Panc1 (cell line): ENCODE data around the gene SLC29A1. TPM values are rescaled to one million over a fixed set of nuclear protein-coding genes. Genes with fewer than 3 reads are reported as not detected.

Experiments used
- ATAC-seq: fragments of 200-7000 bp; cut with Tn5 transposase; 2 replicates; pipeline ENCODE4 v1.9.1; 2020; ENCODE audit warnings: mild to moderate bottlenecking, moderate library complexity
- BruUV-seq: library from RNA; stranded (reverse); fragments of 400-500 nt; replicated peaks from 2 replicates; lab custom pipeline; 2021; lab: Mats Ljungman, UMichigan
- CTCF ChIA-PET: fragments of 300-600 bp; sonication (Branson Sonifier 250); formaldehyde crosslinking; loops from one replicate; lab custom pipeline; 2022; ENCODE audit warnings: antibody characterized with exemption; lab: Charles Lee
- POLR2A ChIA-PET: fragments of 300-600 bp; sonication (Branson Sonifier 250); formaldehyde crosslinking; loops from one replicate; lab custom pipeline; 2022; ENCODE audit warnings: antibody characterized with exemption; lab: Charles Lee
- DNase-seq: peaks from one replicate; pipeline ENCODE4 v3.0.0-alpha.2; 2010; ENCODE audit warnings: low read depth, low spot score
- H3K27ac ChIP-seq: 2 replicates; pipeline ENCODE4 v1.5.1; 2011; ENCODE audit warnings: mild to moderate bottlenecking, low read length, inconsistent platforms
- H3K27me3 ChIP-seq: fragments of 200-500 bp; sonication (Bioruptor generic); 2 replicates; pipeline ENCODE4 v1.6.0; 2014; ENCODE audit warnings: low read length, inconsistent platforms; ENCODE audit not compliant: control insufficient read depth, insufficient read depth
- H3K36me3 ChIP-seq: fragments of 200-500 bp; sonication (Bioruptor generic); 2 replicates; pipeline ENCODE4 v1.5.1; 2014; ENCODE audit warnings: inconsistent platforms, mild to moderate bottlenecking, low read length, moderate library complexity; ENCODE audit not compliant: control insufficient read depth, insufficient read depth
- H3K4me1 ChIP-seq: 2 replicates; pipeline ENCODE4 v1.5.1; 2011; ENCODE audit warnings: inconsistent platforms, mild to moderate bottlenecking, low read length, moderate library complexity; ENCODE audit not compliant: control insufficient read depth, insufficient read depth
- H3K4me3 ChIP-seq, 2 experiments: 2 replicates each; pipeline ENCODE4 v1.5.1; 2011 to 2012; ENCODE audit warnings: low read depth in 2 of 2, low read length in 2 of 2, mild to moderate bottlenecking in 2 of 2, inconsistent platforms in 1 of 2, moderate library complexity in 1 of 2
- H3K9me3 ChIP-seq: fragments of 200-500 bp; sonication (Bioruptor generic); 2 replicates; pipeline ENCODE4 v1.5.1; 2014; ENCODE audit warnings: low read depth, mild to moderate bottlenecking, inconsistent platforms, low read length, moderate library complexity; ENCODE audit not compliant: control insufficient read depth, insufficient read depth
- CTCF ChIP-seq: fragments of 450-650 bp; IDR thresholded peaks from 2 replicates; pipeline ENCODE4 v1.5.1; 2017; ENCODE audit warnings: mild to moderate bottlenecking
- POLR2AphosphoS5 ChIP-seq: IDR thresholded peaks from 2 replicates; pipeline ENCODE4 v1.6.1; 2012; ENCODE audit warnings: mild to moderate bottlenecking, low read depth, low read length, moderate library complexity
- REST ChIP-seq, 2 experiments: IDR thresholded peaks; 2 replicates each; pipeline ENCODE4 v1.6.1; 2011 to 2012; ENCODE audit warnings: low read depth in 2 of 2, control low read depth in 1 of 2, low read length in 1 of 2, mild to moderate bottlenecking in 1 of 2, moderate library complexity in 1 of 2; ENCODE audit not compliant: insufficient read depth in 1 of 2
- SIN3A ChIP-seq: IDR thresholded peaks from 2 replicates; pipeline ENCODE4 v1.6.1; 2012; ENCODE audit warnings: low read depth, mild to moderate bottlenecking, low read length, moderate library complexity, borderline replicate concordance; ENCODE audit not compliant: insufficient read depth
- TCF7L2 ChIP-seq: IDR thresholded peaks from 2 replicates; pipeline ENCODE4 v1.6.1; 2011; ENCODE audit warnings: mild to moderate bottlenecking, low read depth, low read length, inconsistent platforms
- in situ Hi-C: cut with HindIII; loops from 2 replicates; pipeline ENCODE4 v1.10.0; 2016; ENCODE audit warnings: low sequenced_read_pairs, low pct_unique_long_range_greater_than_20kb
- intact Hi-C: fragments of 100-400 bp; cut with micrococcal nuclease; formaldehyde crosslinking; loops from one replicate; pipeline ENCODE4 v1.10.0; 2022; ENCODE audit not compliant: unreplicated experiment
- total RNA-seq: library from RNA; stranded (reverse); gene quantifications from one replicate; pipeline ENCODE4 v1.2.1, GENCODE V29; 2021; ENCODE audit not compliant: unreplicated experiment

SLC29A1 gene
- total RNA-seq, 1 experiment from 2014 or later = 263 TPM

- no peaks in the 10 kb centered on the region for H3K9me3 ChIP-seq
- TF ChIP-seq REST (IDR thresholded peaks at IDR 0.05; ENCODE audit: insufficient read depth in 1 of 2, low read depth in 2 of 2, low read length in 1 of 2) = no peak
- peak; percentile 89 for TF ChIP-seq POLR2AphosphoS5
- peak; percentile 69 for TF ChIP-seq CTCF
- peak; percentile 69; the same call in 1 of the 2 replicates for TF ChIP-seq SIN3A
- intact Hi-C loops = no loop called here
- DNase-seq = no peak
- peaks cover 23% of the 10 kb centered on the region for H3K4me1 ChIP-seq
- ATAC-seq = peak; percentile 86
- ChIA-PET CTCF (no interaction called here), POLR2A (no interaction called here)
- no peaks in the 10 kb centered on the region; the same call in none of the 2 replicates for H3K36me3 ChIP-seq
- H3K27ac ChIP-seq = peak within 1 kb of the TSS; percentile 79
- H3K27me3 ChIP-seq = peaks cover 12% of the 10 kb centered on the region
- in situ Hi-C loops = no loop called here
- BruUV-seq = no TSS peak
- H3K4me3 ChIP-seq = peak within 1 kb of the TSS; percentile 86
Measured at GRCh38 chr6:44265007-44265721, 41.8 kb downstream of the SLC29A1 start, which contains the start of gene NFKBIE. NFKBIE (minus strand) TSS chr6:44265551; CDS start chr6:44265346, 205 bp downstream.

GRCh38 chr6:44265722-44266233 is 42.4 kb downstream of the SLC29A1 start:
- ATAC-seq (no peak), DNase-seq (no peak)
- Histone ChIP-seq H3K4me1 (peaks cover 23% of the 10 kb centered on the region), H3K27me3 (peaks cover 12% of the 10 kb centered on the region), H3K36me3 (no peaks in the 10 kb centered on the region; the same call in none of the 2 replicates), H3K9me3 (no peaks in the 10 kb centered on the region), H3K27ac (peak overlapping the region; percentile 79), H3K4me3 (peak overlapping the region; percentile 86)
- in situ Hi-C loops = no loop called here
- ChIA-PET CTCF (no interaction called here), POLR2A (no interaction called here)
- no TSS peak for BruUV-seq
- intact Hi-C loops = no loop called here
- TF ChIP-seq POLR2AphosphoS5 (no peak; the same call in 1 of the 2 replicates), TCF7L2 (no peak), REST (IDR thresholded peaks at IDR 0.05; ENCODE audit: insufficient read depth in 1 of 2, low read depth in 2 of 2, low read length in 1 of 2) (no peak), CTCF (no peak), SIN3A (no peak)
